ENCODE measurements around the gene FLT4. TPM values are rescaled to one million over a fixed set of nuclear protein-coding genes. Genes with fewer than 3 reads are reported as not detected.
"Not testable (repeated sequence)": the region's sequence is repeated elsewhere in the genome, so short reads cannot be mapped to it uniquely, and the experiment has no call there.

Gene FLT4
- total and polyA plus RNA-seq, 2 experiments from 2014 or later: 3.4 to 13.8 TPM

DNA sequence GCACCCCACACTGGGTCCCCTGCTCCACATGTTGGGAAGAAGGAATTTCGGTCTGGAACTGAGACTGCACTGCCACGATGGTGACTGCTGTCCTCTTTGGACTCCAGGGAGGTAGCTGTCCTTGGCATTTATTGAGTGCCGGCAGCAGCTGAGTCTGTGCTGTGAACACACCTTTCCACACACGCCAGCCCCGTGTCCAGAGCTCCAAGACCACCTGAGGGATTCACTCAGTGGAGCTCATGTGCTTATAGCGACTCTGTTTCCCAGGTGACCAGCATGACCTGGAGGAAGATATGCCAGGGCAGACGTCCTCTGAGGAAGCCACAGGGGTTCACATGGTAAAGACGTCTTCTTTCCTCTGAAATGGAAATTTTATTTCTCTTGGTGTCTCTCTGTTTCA lies 33.2 kb upstream of the FLT4 start (continued):
- TF ChIP-seq ZNF462 (CRISPR knock-in tag; IDR thresholded peaks at IDR 0.05) (no peak), EZH2phosphoT487 (IDR thresholded peaks at IDR 0.05; ENCODE audit: unreplicated experiment) (no peak), ZNF114 (CRISPR knock-in tag; IDR thresholded peaks at IDR 0.05) (no peak), ETS1 (IDR thresholded peaks at IDR 0.05) (no peak)

DNA sequence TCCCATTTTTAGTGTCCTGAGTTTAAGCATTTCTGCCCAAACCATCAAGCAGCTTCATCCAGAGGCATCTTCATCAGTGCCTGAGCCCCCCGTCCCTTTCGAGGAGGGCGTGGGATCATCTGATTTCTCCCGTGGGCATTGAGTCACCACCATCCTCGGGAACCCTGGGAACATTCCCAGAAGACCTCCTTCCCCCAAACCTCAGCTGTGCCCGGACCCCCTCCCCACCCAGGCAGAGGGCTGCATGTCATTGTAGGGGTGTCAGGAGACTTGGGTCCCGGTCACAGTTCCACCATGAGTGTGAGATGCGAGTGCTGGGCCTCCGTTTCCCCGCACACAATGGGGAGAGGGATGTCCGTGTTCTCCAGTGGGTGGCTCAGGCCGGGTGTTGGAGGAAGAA lies 32.6 kb upstream of the FLT4 start:
- not testable (repeated sequence) for H3K27me3 Mint-ChIP-seq (ENCODE audit: insufficient read depth, low read depth, poor library complexity); H2AFZ ChIP-seq; H3K4me2 ChIP-seq; H3K79me2 ChIP-seq (replicated peaks; ENCODE audit: insufficient read depth); H3K36me3 ChIP-seq (ENCODE audit: insufficient read depth); ATAC-seq; H4K20me1 ChIP-seq (replicated peaks; ENCODE audit: insufficient read depth); H3K4me1 Mint-ChIP-seq; H3F3A ChIP-seq (replicated peaks; ENCODE audit: low read depth); H3K27ac ChIP-seq (ENCODE audit: low read depth); H3K4me1 ChIP-seq (ENCODE audit: insufficient read depth); H3K27me3 ChIP-seq (ENCODE audit: insufficient read depth); H3K27ac Mint-ChIP-seq; H3K4me3 ChIP-seq; DNase-seq (ENCODE audit: low spot score); H3K4me3 Mint-ChIP-seq; H3K9me2 ChIP-seq (ENCODE audit: insufficient read depth)
- peaks cover 11% of the 10 kb centered on the region for H3K36me3 Mint-ChIP-seq (ENCODE audit: low read depth)
- H3K9me3 Mint-ChIP-seq: peaks cover 18% of the 10 kb centered on the region

- not testable (repeated sequence) for H3K27ac ChIP-seq (ENCODE audit: low read depth); H3K27ac Mint-ChIP-seq; H3K4me1 ChIP-seq (ENCODE audit: insufficient read depth); DNase-seq (ENCODE audit: low spot score); H2AFZ ChIP-seq; H3K9me2 ChIP-seq (ENCODE audit: insufficient read depth); ATAC-seq; H3F3A ChIP-seq (replicated peaks; ENCODE audit: low read depth); H3K36me3 ChIP-seq (ENCODE audit: insufficient read depth); H4K20me1 ChIP-seq (replicated peaks; ENCODE audit: insufficient read depth); H3K4me1 Mint-ChIP-seq; H3K4me3 ChIP-seq; H3K79me2 ChIP-seq (replicated peaks; ENCODE audit: insufficient read depth); H3K4me3 Mint-ChIP-seq; H3K4me2 ChIP-seq
- H3K36me3 Mint-ChIP-seq (ENCODE audit: low read depth): peaks cover 11% of the 10 kb centered on the region
- peaks cover 28% of the 10 kb centered on the region for H3K27me3 ChIP-seq (ENCODE audit: insufficient read depth)
- peaks cover 23% of the 10 kb centered on the region for H3K9me3 Mint-ChIP-seq
- peaks cover 22% of the 10 kb centered on the region for H3K27me3 Mint-ChIP-seq (ENCODE audit: insufficient read depth, low read depth, poor library complexity)
Measured at GRCh38 chr5:180678319-180678718, 28.9 kb upstream of the FLT4 start.
